Left ventricle myocardium inferior (tissue), 1 donor: ENCODE data around the gene TUBGCP3. TPM values are rescaled to one million over a fixed set of nuclear protein-coding genes. Genes with fewer than 3 reads are reported as not detected.

ENCODE experiments used
- DNase-seq: peaks from one replicate; pipeline ENCODE4 v3.0.0-alpha.2; 2020
- H3K27ac ChIP-seq: fragments of 200-600 bp; replicated peaks from 2 replicates; pipeline ENCODE4 v1.8.0; 2021
- H3K27me3 ChIP-seq: fragments of 200-600 bp; 2 replicates; pipeline ENCODE4 v1.8.0; 2021; ENCODE audit warnings: low read depth
- H3K36me3 ChIP-seq: fragments of 200-600 bp; 2 replicates; pipeline ENCODE4 v1.8.0; 2021
- H3K4me1 ChIP-seq: fragments of 200-600 bp; 2 replicates; pipeline ENCODE4 v1.8.0; 2021
- H3K4me3 ChIP-seq: fragments of 200-600 bp; 2 replicates; pipeline ENCODE4 v1.8.0; 2021; ENCODE audit warnings: mild to moderate bottlenecking, moderate library complexity
- H3K9me3 ChIP-seq: fragments of 200-600 bp; replicated peaks from 2 replicates; pipeline ENCODE4 v1.8.0; 2021
- intact Hi-C: fragments of 100-400 bp; cut with micrococcal nuclease; formaldehyde crosslinking; loops from one replicate; pipeline ENCODE4 v1.11.0; 2022
- total RNA-seq: library from RNA; stranded (reverse); fragmentation: NEBNext Ultra II Directional; extraction: Animal tissue kit (Norgen Biotek cat#: 25700); gene quantifications from one replicate; pipeline ENCODE4 v1.2.1, GENCODE V29; 2021
- TF ChIP-seq, protein P1 (sequence below): fragments of 200-600 bp; IDR thresholded peaks from 2 replicates; pipeline ENCODE4 v1.8.0; 2021; ENCODE audit warnings: antibody characterized with exemption, mild to moderate bottlenecking, borderline replicate concordance
- donor health status: DM: no; HTN: yes; CAD: no; lungs with severe emphysema.

TUBGCP3 gene
- total RNA-seq, 1 donor from 2014 or later = 16.7 TPM

DNA sequence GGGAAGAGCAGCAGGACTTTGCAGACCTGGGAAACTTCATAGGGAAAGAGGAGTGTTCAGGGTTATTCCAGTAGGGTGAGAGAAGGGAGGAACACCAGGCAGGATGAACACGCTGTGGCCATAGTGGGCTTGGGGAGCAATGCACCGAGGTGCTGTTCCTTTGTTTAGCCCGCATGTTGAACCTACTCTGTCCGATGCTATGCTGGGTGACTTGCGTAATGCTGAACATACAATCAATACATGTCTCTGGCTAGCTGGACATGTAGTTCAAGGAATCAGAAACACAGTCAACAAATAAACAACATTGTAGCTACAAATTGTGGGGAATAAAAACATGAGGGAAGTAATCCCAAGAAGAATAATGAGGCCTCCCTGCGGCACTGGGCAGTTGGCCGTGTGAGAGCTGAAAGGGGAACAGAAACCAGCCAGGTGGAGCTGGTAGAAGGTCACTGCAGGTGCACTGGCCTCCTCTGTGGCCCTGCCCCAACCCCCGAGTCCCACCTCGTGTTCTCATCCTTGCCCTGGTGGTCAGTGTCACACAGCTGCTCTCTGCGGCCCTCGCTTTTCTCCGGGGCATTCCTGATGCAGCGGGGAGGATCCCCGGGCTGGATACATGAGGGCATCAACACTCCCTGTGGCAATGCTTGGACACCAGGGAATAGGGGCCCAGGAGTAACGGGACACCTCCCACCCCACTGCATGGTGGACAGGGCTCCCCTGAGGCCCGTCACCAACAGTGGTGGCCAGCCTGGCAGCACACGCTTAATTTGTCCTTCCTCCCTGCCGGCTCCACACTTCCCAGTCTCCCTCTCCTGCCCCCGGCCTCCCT, 36.9 kb upstream of the TUBGCP3 start:
- TF ChIP-seq, protein P1, sequence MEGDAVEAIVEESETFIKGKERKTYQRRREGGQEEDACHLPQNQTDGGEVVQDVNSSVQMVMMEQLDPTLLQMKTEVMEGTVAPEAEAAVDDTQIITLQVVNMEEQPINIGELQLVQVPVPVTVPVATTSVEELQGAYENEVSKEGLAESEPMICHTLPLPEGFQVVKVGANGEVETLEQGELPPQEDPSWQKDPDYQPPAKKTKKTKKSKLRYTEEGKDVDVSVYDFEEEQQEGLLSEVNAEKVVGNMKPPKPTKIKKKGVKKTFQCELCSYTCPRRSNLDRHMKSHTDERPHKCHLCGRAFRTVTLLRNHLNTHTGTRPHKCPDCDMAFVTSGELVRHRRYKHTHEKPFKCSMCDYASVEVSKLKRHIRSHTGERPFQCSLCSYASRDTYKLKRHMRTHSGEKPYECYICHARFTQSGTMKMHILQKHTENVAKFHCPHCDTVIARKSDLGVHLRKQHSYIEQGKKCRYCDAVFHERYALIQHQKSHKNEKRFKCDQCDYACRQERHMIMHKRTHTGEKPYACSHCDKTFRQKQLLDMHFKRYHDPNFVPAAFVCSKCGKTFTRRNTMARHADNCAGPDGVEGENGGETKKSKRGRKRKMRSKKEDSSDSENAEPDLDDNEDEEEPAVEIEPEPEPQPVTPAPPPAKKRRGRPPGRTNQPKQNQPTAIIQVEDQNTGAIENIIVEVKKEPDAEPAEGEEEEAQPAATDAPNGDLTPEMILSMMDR = no peak
- Histone ChIP-seq H3K9me3 (no peaks in the 10 kb centered on the region), H3K4me3 (no peak overlapping the region), H3K27ac (no peak overlapping the region), H3K36me3 (no peaks in the 10 kb centered on the region), H3K4me1 (no peaks in the 10 kb centered on the region), H3K27me3 (peaks cover 32% of the 10 kb centered on the region)
- DNase-seq = no peak
- intact Hi-C loops = no loop called here

DNA sequence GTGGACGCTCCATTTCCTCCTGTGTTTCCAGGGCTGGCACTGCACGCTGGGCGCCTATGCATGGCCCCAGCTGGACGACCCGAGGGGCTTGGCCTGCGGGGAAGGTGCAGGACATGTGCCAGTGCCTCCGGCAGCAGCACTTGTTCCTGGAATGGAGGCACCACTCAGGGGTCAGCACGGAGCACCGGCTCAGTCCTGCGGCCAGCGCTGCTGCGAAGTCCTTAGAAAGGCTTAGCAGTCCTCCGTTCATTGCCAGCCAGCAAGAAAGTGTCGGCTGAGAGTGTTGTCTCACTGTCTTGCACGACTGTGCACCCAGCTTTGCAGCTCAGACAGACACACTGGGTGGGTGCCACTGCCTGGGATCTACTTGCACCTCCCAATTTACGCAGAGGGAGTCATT, 36.1 kb upstream of the TUBGCP3 start:
- Histone ChIP-seq H3K4me3 (no peak overlapping the region), H3K9me3 (no peaks in the 10 kb centered on the region), H3K27me3 (peaks cover 33% of the 10 kb centered on the region), H3K4me1 (no peaks in the 10 kb centered on the region), H3K27ac (no peak overlapping the region), H3K36me3 (no peaks in the 10 kb centered on the region)
- intact Hi-C loops = no loop called here
- TF ChIP-seq, protein P1 = no peak
- DNase-seq = no peak

DNA sequence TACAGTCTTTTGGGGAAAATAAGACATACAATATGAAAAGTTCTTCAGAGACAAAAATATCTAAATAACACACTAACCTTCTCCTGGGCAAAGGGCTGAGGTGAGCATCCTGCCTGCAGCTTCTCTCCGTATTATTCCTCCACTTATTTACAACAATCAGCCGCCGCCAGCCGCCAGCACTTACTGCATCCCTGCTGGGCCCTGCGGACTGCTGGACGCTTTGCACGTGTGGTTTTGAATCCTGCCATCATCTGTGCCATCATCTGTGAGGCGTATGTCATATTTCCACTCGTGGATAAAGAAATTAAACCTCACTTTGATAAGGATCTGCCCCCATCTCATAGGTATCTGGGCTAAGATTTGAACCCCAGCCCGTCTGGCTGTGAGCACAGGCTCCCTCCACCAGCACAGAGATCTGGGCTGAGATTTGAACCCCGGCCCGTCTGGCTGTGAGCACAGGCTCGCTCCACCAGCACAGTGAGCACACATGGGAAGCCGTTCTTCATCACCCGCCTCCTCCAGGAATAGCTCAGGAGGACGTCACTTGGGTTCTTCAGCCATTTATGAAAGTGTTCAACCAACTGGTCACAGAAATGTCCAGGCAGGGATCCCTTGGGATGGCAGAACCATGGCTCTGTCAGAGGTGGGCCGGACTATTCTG, 35.2 kb upstream of the TUBGCP3 start:
- Histone ChIP-seq H3K27ac (no peak overlapping the region), H3K4me3 (no peak overlapping the region), H3K27me3 (peaks cover 33% of the 10 kb centered on the region), H3K36me3 (no peaks in the 10 kb centered on the region), H3K4me1 (no peaks in the 10 kb centered on the region), H3K9me3 (no peaks in the 10 kb centered on the region)
- TF ChIP-seq, protein P1 = no peak
- intact Hi-C loops = no loop called here
- DNase-seq = no peak

DNA sequence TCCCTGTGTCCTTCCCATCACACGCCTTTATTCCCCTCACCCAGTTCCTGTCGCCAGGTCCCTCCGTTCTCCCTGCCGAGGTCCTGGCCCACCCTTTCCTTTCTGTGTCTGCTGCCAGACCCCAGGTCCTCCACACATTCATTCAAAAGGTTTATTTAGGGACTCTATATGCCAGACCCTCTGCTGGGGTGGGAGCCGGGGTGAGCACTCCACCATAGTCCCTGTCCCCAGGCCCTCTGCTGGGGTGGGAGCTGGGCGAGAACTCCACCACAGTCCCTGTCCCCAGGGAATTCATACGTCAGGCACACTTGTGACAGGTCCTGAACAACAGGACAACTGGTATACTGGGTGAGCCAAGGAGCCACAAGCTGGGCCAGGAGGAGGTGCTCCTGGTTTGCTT, 34.4 kb upstream of the TUBGCP3 start:
- Histone ChIP-seq H3K4me1 (no peaks in the 10 kb centered on the region), H3K27me3 (peaks cover 33% of the 10 kb centered on the region), H3K4me3 (no peak overlapping the region), H3K9me3 (no peaks in the 10 kb centered on the region), H3K27ac (no peak overlapping the region), H3K36me3 (no peaks in the 10 kb centered on the region)
- TF ChIP-seq, protein P1 = no peak
- intact Hi-C loops = no loop called here
- DNase-seq = no peak

DNA sequence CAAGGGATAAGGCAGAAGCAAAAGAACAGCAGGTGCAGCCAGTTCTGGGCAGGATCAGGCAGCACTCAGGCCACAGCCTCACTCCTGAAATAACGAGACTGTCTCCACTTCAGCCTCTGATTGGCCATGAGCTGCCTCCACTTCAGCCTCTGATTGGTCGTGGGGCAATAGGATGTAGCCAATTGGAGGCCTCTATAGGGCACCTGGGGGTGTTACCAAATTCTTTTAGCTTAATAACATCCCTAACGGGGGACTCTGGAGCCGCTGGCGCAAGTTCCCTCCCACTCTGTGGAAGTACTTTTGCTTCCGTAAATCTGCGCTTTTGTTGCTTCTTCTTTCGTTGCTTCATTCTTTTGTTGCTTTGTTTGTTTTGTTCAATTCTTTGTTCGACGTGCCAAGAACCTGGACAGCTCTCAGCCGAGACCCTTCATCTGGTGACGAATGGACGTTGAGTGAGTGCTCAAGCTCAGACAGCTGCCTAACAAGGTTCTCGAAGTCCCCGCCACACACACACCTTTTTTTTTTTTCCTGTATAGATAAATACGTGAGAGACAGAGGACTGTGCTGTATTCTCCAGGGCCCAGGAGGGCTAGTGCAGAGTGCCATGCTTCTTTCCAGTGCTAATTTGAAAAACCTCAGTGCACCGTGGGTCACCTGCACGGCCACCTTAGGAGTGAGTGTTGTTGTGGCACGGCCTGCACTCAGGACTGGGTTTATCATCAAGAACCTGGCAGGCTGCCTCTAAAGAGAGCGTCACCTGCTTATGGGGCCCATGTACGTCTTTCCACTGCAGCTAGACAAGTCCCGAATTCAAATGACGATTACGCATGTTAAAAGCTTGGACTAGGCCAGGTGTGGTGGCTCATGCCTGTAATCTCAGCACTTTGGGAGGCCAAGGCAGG, 32.0 kb upstream of the TUBGCP3 start:
- TF ChIP-seq, protein P1 = no peak

More for the DNA sequence above, 32.0 kb upstream of the TUBGCP3 start:
- no peak overlapping the region for H3K27ac ChIP-seq
- intact Hi-C loops = no loop called here
- H3K4me1 ChIP-seq = no peaks in the 10 kb centered on the region
- peak; percentile 38 for DNase-seq
- no peaks in the 10 kb centered on the region for H3K9me3 ChIP-seq
- peak overlapping the region; percentile 29 for H3K4me3 ChIP-seq
- peaks cover 35% of the 10 kb centered on the region for H3K27me3 ChIP-seq
- H3K36me3 ChIP-seq = no peaks in the 10 kb centered on the region
